NCI-H526 treated with DMSO at 0.1 percent for 48 hours (cell line): Measurements from ENCODE around the gene MMP28.

ENCODE experiments used
- DNase-seq: peaks from one replicate; lab custom pipeline; 2025; lab: John Stamatoyannopoulos, UW

Gene MMP28

DNA sequence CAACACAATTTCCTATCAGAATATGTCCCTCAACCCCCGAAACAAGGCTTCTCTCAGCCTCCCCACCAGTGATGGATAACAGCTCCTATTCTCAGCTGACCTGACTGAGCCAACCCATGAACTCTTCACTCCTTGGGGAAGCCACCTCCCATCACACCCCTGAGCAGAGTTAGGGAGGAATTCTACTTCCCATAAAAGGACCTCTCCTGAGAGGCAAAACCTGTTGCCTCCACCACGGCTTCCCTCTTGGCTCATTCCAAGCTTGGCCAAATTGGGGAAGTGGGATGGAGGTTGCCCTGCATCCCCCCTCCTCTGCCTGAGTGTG, 69.7 kb downstream of the MMP28 start:
- no peak for DNase-seq

DNA sequence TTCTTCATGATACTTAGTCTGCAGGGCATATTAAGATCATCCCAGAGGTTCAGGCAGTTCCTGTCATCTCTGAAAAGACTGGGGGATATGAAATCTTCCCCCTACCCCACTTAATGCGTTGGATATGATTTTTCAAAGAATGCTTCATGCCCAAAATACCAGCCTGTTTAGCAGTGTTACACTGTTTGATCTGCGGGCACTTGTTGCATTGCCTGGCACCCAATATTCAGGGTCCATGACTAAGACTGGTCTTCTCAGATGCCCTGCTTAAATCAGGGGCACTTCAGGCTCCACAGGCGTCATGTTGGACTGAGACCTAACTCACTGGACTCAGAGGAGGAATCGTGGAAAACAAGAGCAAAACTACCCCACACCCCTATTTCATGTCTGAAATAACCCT, 70.4 kb downstream of the MMP28 start:
- DNase-seq: no peak

DNA sequence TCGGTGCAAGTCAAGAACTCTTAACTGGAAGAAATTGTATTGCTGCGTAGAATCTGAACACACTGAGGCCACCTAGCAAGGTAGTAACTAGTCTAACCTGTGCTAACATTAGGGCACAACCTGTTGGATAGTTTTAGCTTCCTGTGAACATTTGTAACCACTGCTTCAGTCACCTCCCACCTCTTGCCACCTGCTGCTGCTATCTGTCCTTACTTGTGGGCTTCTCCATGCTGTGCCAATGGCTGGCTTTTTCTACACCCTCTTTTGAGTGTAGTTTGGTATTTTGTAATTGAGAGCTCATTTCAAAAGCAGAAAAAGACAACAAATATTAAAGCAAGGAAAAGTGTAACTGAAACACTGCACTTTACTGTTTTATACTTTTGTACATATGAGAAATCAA, 71.7 kb downstream of the MMP28 start:
- DNase-seq: no peak

DNA sequence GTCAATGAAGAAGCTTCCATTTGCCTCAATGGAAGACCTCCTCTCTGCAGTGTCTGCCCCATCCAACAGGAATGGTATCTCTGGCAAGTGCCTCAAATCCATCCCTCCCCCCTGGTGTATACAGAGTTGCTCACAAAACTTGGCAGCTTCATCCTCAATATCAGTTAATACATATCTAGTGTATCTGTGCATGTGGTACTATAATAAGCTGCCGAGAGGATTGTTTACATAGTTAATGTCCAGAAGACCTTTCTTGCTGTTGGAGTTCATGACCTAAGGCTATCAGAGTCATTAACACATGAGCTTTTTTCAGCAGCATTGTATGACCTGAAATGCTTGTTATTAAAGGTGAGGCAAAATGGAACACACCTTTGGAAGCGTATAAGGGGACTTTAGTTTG, 78.0 kb downstream of the MMP28 start:
- no peak for DNase-seq

DNA sequence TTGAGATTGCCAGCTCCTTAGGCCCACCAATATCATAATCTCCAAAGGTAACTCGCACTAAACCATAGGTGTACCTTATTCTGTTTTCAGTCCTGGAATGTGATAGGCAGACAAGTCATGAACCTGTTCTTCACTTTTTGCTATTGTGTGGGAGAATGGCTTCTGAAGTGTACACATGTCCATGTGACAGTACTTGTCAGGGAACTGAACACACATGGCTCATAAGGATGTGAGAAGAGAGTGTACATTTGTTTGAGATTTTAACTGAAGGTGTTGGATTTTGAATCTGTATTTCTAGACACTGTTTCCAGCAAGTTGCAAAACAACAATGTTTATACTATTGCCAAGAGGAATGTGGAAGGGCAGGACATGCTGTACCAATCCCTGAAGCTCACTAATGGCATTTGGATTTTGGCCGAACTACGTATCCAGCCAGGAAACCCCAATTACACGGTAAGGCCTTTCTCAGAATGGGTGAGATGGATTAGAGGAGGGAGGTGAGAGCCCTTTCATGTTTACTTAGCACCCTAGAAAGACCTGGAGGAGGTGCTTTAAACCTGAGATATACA, 78.5 kb downstream of the MMP28 start:
- no peak for DNase-seq

DNA sequence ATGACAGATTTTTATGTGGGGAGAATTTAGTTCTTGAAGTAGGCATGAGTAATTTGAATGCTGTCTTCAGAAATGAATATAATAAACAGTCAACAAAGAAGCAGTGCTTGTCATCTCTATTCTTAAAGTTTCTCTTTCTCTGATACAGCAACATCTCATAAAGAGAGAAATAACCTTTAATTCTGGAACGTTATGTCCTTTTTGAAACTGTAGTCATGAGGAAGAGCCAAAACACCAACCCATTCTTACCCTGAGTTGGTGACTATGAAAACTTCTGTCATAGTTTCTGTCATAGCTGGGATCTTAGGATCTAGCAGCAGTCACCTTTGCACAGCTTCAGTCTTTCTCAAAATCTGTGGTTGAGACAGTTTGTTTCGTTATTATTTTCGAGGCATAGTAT, 79.3 kb downstream of the MMP28 start:
- DNase-seq: no peak
